ENCODE data around the gene CYP4F2.
"Not testable (repeated sequence)": the region's sequence is repeated elsewhere in the genome, so short reads cannot be mapped to it uniquely, and the experiment has no call there.

CYP4F2 gene

GRCh38 chr19:15897738-15898276 is at the start of gene CYP4F2:
Gene CYP4F2, minus strand, starts transcription at chr19:15898074. Its CDS starts 463 bp downstream, at chr19:15897611.
- DNase-seq (ENCODE audit: low spot score) = no peak

- no peak for DNase-seq (ENCODE audit: low spot score)
These were observed 47.4 kb upstream of the CYP4F2 start for GRCh38 chr19:15945301-15945700.

DNA sequence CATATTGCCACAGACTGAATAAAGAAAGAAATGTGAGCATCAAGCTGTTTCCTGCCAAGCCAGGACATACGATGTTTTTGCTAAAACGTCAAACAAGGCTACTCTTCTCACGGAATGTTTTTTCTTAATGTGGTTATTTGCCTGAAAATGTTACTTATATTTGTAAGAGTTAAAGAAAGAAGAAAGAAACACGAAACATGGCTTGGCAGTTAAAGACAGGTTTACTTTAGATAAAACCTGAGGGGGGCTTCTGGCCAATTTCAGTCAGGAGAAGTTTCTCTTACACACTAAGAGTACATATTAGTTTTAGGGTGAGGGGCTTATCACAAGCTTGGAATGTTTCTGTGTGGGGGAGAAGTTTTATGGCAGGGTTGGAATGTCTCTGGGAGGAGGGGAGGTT is 46.5 kb upstream of the CYP4F2 start:
- no peak for DNase-seq (ENCODE audit: low spot score)

DNA sequence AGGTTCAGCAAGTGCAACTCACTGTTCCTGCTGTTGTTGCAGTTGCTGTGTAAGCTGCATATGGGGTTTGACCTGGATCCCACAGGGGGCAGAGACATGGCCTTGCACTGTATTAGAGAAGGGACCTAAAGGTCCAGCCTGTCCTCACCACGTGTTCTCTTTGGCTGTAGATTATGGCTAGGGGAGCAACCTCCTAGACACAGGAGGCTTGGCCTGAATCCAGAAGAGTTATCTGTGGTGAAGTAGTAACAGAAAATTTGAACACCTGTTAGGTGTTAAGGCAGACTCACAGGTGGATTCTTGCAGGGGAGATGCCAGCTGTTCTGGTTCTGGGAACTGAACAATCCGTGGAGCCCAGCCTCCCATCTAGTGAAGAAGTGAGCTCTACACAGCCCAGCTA is 39.9 kb upstream of the CYP4F2 start:
- no peak for DNase-seq (ENCODE audit: low spot score)

- DNase-seq (ENCODE audit: low spot score) = no peak
These were observed 39.1 kb upstream of the CYP4F2 start for GRCh38 chr19:15936950-15937349.

DNA sequence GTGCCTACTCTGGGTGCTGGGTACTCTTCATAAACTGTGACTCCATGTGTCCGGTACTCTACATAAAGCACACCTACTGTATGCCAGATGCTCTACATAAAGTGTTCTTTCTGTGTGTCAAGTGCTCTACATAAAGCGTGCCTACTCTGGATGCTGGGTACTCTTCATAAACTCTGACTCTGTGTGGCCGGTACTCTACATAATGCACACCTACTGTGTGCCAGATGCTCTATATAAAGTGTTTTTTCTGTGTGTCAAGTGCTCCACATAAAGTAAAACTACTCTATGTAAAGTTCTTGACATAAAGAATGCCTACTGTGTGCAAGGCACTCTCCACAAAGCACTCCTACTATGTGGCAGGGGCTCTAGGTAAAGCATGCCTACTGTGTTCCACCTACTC is 38.3 kb upstream of the CYP4F2 start:
- DNase-seq (ENCODE audit: low spot score) = no peak

- no peak for DNase-seq (ENCODE audit: low spot score)
These were observed 37.4 kb upstream of the CYP4F2 start for GRCh38 chr19:15935167-15935702.

- DNase-seq (ENCODE audit: low spot score) = no peak
These were observed 36.6 kb upstream of the CYP4F2 start, which contains the start of gene CYP4F11 for GRCh38 chr19:15934332-15935078. Gene CYP4F11, minus strand, starts transcription at chr19:15934529. Its CDS starts 121 bp downstream, at chr19:15934408.

DNA sequence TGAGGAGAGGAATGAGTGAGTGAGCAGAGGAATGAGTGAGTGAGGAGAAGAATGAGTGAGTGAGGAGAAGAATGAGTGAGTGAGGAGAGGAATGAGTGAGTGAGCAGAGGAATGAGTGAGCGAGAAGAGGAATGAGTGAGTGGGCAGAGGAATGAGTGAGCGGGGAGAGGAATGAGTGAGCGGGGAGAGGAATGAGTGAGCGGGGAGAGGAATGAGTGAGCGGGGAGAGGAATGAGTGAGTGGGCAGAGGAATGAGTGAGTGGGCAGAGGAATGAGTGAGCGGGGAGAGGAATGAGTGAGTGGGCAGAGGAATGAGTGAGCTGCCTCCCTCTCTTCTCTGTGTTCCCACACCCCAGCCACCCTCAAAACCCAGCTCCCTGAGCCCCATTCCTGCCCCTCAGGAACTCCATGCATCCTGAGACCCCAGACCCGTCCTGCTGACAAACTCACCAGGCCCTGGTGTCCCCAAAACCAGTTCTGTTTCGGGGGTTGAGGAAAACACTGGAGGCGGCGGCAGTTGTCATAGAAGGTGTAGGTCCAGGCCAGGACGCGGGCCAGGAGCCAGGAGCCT is 36.0 kb upstream of the CYP4F2 start:
- not testable (repeated sequence) for DNase-seq (ENCODE audit: low spot score)

DNA sequence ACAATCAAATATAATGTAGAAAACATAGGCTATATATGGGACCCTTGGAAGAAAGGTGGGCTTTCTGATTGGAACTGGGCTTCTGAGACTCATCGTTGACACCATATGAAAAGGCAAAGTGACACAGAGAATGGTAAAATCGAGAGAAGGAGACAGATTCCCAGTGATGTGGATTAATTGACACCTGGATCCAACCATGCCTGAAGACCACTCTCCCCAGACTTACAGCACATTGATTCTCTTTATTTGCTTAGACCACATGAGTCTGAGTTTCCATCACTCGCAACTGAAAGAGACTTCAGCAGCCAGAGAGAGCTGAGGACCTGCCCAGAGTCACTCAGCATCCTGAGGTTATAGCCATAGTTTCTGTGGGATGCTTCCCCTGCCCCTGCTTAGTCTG is 30.4 kb upstream of the CYP4F2 start:
- DNase-seq (ENCODE audit: low spot score) = no peak

- no peak for DNase-seq (ENCODE audit: low spot score)
These were observed 28.6 kb upstream of the CYP4F2 start for GRCh38 chr19:15926484-15926883.

GRCh38 chr19:15923702-15924101 is 25.8 kb upstream of the CYP4F2 start:
- no peak for DNase-seq (ENCODE audit: low spot score)

GRCh38 chr19:15922021-15922420 is 24.1 kb upstream of the CYP4F2 start:
- DNase-seq (ENCODE audit: low spot score) = no peak

GRCh38 chr19:15919243-15919642 is 21.4 kb upstream of the CYP4F2 start:
- no peak for DNase-seq (ENCODE audit: low spot score)

- DNase-seq (ENCODE audit: low spot score) = no peak
These were observed 17.2 kb upstream of the CYP4F2 start for GRCh38 chr19:15915109-15915508.

DNA sequence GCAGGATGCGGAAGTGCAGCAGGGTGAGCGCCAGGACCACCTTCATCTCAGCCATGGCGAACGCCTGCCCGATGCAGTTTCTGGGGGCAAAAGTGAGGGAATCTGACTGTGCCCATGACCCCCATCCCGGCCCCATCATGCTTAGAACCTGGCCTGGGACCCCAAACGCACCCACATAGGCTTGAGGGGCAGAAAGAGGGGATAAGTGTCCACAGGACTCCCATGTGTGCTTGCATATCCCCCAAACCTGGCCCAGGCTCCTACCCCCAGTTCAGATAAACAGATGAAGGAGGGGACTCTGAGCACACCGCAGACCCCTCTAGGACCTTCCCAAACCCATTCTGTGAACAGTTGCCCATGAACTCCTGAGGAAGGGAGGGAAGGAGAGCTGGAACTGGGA is 16.0 kb upstream of the CYP4F2 start:
- DNase-seq (ENCODE audit: low spot score) = no peak

DNA sequence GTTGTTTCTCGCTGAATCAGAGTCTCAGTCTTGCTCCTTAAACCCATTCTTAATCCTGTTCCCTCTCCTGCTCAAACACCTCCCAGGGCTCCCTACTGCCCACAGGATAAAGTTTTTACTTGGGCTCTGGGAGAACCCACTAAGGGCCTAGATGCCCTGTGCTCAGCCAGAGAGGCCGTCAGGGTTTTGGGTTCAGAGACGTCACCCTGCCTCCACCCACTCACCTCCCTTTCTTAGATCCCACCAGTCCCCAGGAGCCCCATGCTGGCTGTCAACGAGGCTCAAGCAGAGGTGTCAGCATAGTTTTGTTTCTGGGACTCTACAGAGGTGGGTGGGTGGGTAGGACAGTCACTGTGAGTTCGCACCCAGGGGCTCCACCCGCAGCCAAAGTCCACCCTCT is 15.5 kb upstream of the CYP4F2 start:
- DNase-seq (ENCODE audit: low spot score) = no peak

DNA sequence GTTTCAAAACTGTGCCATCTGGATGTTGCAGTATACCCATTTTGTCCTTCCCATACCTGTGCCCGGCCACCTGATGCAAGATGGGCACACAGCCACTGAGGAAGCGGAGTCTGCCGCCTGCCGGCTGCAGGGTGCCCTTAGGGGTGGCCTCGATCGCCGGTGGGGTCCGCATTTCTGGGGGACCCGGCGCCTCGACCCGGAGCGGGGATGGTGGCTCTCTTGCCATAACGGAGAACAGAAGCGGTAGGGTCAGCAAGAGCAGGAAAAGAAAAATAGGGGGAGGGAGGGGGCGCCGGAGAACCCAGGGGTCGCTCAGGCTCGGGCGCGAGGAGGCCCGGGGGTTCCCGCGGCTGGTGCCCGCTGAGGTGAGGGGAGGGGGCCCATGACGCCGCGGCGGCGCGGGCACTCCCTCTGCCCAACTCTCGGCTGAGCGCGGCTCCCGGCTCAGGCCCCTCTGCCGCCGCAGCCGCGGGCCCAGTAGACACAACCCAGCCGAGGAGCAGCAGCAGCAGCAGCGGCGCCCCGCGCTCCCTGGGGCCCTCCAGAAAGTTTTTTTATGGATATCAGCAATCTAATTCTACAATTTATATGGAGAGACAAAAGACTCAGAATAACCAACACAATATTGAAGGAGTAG is 13.8 kb upstream of the CYP4F2 start:
- DNase-seq (ENCODE audit: low spot score) = no peak

GRCh38 chr19:15905026-15905425 is 7.2 kb upstream of the CYP4F2 start:
- no peak for DNase-seq (ENCODE audit: low spot score)

- not testable (repeated sequence) for DNase-seq (ENCODE audit: low spot score)
These were observed 5.0 kb upstream of the CYP4F2 start for GRCh38 chr19:15902898-15903297.

DNA sequence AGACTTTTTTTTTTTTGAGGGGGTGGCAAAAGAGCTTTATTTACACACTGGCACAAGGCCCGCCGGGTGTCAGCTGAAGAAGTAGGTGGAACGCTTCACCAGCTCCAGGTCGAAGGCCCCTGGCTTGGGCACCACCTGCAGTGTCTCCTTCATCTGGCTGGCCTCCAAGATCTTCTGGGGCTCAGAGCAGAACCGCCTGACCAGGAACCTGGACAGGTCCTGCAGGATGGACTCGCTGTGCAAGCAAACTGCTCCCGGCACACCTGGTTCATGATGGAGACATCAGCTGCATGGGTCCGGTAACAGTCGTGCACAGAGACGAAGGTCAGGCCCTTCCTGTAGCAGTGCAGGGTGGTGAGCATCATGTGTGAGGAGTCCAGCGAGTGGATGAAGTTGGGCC is 4.4 kb upstream of the CYP4F2 start:
- DNase-seq (ENCODE audit: low spot score) = no peak

- no peak for DNase-seq (ENCODE audit: low spot score)
These were observed 2.6 kb upstream of the CYP4F2 start for GRCh38 chr19:15900504-15900903.

- not testable (repeated sequence) for DNase-seq (ENCODE audit: low spot score)
These were observed 2.2 kb upstream of the CYP4F2 start for GRCh38 chr19:15900032-15900431.
